Neural crest cell (in vitro differentiated cells): ENCODE data around the gene CBLB. TPM values are rescaled to one million over a fixed set of nuclear protein-coding genes. Genes with fewer than 3 reads are reported as not detected.

Source experiments
- DNase-seq: peaks from one replicate; pipeline ENCODE4 v3.0.0; 2021; ENCODE audit warnings: low read depth, mixed read lengths, low spot score
- H3K27ac Mint-ChIP-seq: one replicate; pipeline ENCODE4 v1.8.0; 2021; ENCODE audit warnings: mild to moderate bottlenecking, mixed read lengths; ENCODE audit not compliant: unreplicated experiment
- H3K27me3 Mint-ChIP-seq: 2 replicates; pipeline ENCODE4 v1.8.0; 2021; ENCODE audit warnings: low read depth, mild to moderate bottlenecking, mixed read lengths
- H3K36me3 Mint-ChIP-seq: 2 replicates; pipeline ENCODE4 v1.8.0; 2021; ENCODE audit warnings: low read depth, mild to moderate bottlenecking, mixed read lengths
- H3K4me1 Mint-ChIP-seq: 2 replicates; pipeline ENCODE4 v1.8.0; 2021; ENCODE audit warnings: mixed read lengths
- H3K4me3 Mint-ChIP-seq: one replicate; pipeline ENCODE4 v1.8.0; 2021; ENCODE audit warnings: mild to moderate bottlenecking, mixed read lengths
- H3K9me3 Mint-ChIP-seq: 2 replicates; pipeline ENCODE4 v1.8.0; 2021; ENCODE audit warnings: mixed read lengths
- CTCF ChIP-seq: fragments of 200-600 bp; sonication (generic); conservative IDR thresholded peaks from 2 replicates; pipeline ENCODE4 v1.5.0; 2021; ENCODE audit warnings: antibody characterized with exemption, mild to moderate bottlenecking
- total RNA-seq: library from RNA; stranded (reverse); gene quantifications from 2 replicates; pipeline ENCODE4 v1.2.1, GENCODE V29; 2021

The CBLB gene
- total RNA-seq, 1 donor from 2014 or later = 32.3 TPM

- peaks cover 11% of the 10 kb centered on the region for H3K4me1 Mint-ChIP-seq
- TF ChIP-seq CTCF = no peak
- H3K9me3 Mint-ChIP-seq = no peaks in the 10 kb centered on the region
- no peak for DNase-seq
- no peak overlapping the region for H3K27ac Mint-ChIP-seq
- peaks cover 12% of the 10 kb centered on the region for H3K36me3 Mint-ChIP-seq
- no peaks in the 10 kb centered on the region for H3K27me3 Mint-ChIP-seq
- no peak overlapping the region for H3K4me3 Mint-ChIP-seq
Observed at GRCh38 chr3:105860641-105861040, 8.2 kb downstream of the CBLB start.

GRCh38 chr3:105858017-105858416 is 10.8 kb downstream of the CBLB start:
- Mint-ChIP-seq H3K27ac (no peak overlapping the region), H3K4me3 (no peak overlapping the region), H3K27me3 (no peaks in the 10 kb centered on the region), H3K36me3 (peaks cover 14% of the 10 kb centered on the region), H3K4me1 (peaks cover 4% of the 10 kb centered on the region), H3K9me3 (no peaks in the 10 kb centered on the region)
- DNase-seq = no peak
- no peak for TF ChIP-seq CTCF

GRCh38 chr3:105857601-105858000 is 11.2 kb downstream of the CBLB start:
- H3K36me3 Mint-ChIP-seq = peaks cover 15% of the 10 kb centered on the region
- peaks cover 4% of the 10 kb centered on the region for H3K4me1 Mint-ChIP-seq
- H3K27ac Mint-ChIP-seq = no peak overlapping the region
- H3K9me3 Mint-ChIP-seq = no peaks in the 10 kb centered on the region
- H3K4me3 Mint-ChIP-seq = no peak overlapping the region
- no peaks in the 10 kb centered on the region for H3K27me3 Mint-ChIP-seq
- no peak for TF ChIP-seq CTCF
- DNase-seq = no peak

GRCh38 chr3:105856605-105857004 is 12.2 kb downstream of the CBLB start:
- no peaks in the 10 kb centered on the region for H3K27me3 Mint-ChIP-seq
- peaks cover 4% of the 10 kb centered on the region for H3K4me1 Mint-ChIP-seq
- no peak overlapping the region for H3K4me3 Mint-ChIP-seq
- no peak for TF ChIP-seq CTCF
- H3K9me3 Mint-ChIP-seq = no peaks in the 10 kb centered on the region
- no peak overlapping the region for H3K27ac Mint-ChIP-seq
- no peak for DNase-seq
- peaks cover 15% of the 10 kb centered on the region for H3K36me3 Mint-ChIP-seq

- DNase-seq = no peak
- TF ChIP-seq CTCF = no peak
- Mint-ChIP-seq H3K4me3 (no peak overlapping the region), H3K4me1 (peaks cover 4% of the 10 kb centered on the region), H3K27me3 (no peaks in the 10 kb centered on the region), H3K27ac (no peak overlapping the region), H3K36me3 (peaks cover 17% of the 10 kb centered on the region), H3K9me3 (no peaks in the 10 kb centered on the region)
Observed at GRCh38 chr3:105853801-105854432, 14.9 kb downstream of the CBLB start.

GRCh38 chr3:105851582-105851981 is 17.2 kb downstream of the CBLB start:
- TF ChIP-seq CTCF = no peak
- no peak for DNase-seq
- no peak overlapping the region for H3K27ac Mint-ChIP-seq
- H3K4me1 Mint-ChIP-seq = peaks cover 14% of the 10 kb centered on the region
- no peak overlapping the region for H3K4me3 Mint-ChIP-seq
- H3K36me3 Mint-ChIP-seq = peaks cover 15% of the 10 kb centered on the region
- no peaks in the 10 kb centered on the region for H3K27me3 Mint-ChIP-seq
- H3K9me3 Mint-ChIP-seq = no peaks in the 10 kb centered on the region
